Trophoblast cell (in vitro differentiated cells and primary cell): Measurements from ENCODE around the gene ALOX15B.

Source experiments
- DNase-seq, 2 donors: peaks; one replicate each; pipeline ENCODE4 v3.0.0-alpha.2; 2016
- H2AFZ ChIP-seq: 2 replicates; pipeline ENCODE4 v1.6.1; 2013; ENCODE audit warnings: low read length, moderate library complexity, mild to moderate bottlenecking; ENCODE audit not compliant: insufficient read depth, poor library complexity
- H2AK5ac ChIP-seq: 2 replicates; pipeline ENCODE4 v1.6.1; 2013; ENCODE audit warnings: mild to moderate bottlenecking, low read length
- H2BK120ac ChIP-seq: 2 replicates; pipeline ENCODE4 v1.6.1; 2013; ENCODE audit warnings: low read length, mild to moderate bottlenecking, moderate library complexity; ENCODE audit not compliant: insufficient read depth, poor library complexity
- H2BK12ac ChIP-seq: 2 replicates; pipeline ENCODE4 v1.6.1; 2013; ENCODE audit warnings: mild to moderate bottlenecking, low read length, moderate library complexity
- H2BK5ac ChIP-seq: 2 replicates; pipeline ENCODE4 v1.6.1; 2013; ENCODE audit warnings: low read length, low read depth, moderate library complexity, mild to moderate bottlenecking; ENCODE audit not compliant: poor library complexity
- H3K14ac ChIP-seq: 2 replicates; pipeline ENCODE4 v1.6.1; 2013; ENCODE audit warnings: mild to moderate bottlenecking, low read length
- H3K18ac ChIP-seq: 2 replicates; pipeline ENCODE4 v1.6.1; 2013; ENCODE audit warnings: mild to moderate bottlenecking, low read length
- H3K23ac ChIP-seq: 2 replicates; pipeline ENCODE4 v1.6.1; 2013; ENCODE audit warnings: low read length
- H3K27ac ChIP-seq: 2 replicates; pipeline ENCODE4 v1.5.1; 2013; ENCODE audit warnings: low read depth, mild to moderate bottlenecking, inconsistent platforms, low read length, moderate library complexity
- H3K27me3 ChIP-seq: 2 replicates; pipeline ENCODE4 v1.6.1; 2013; ENCODE audit warnings: inconsistent platforms, mild to moderate bottlenecking, low read length, moderate library complexity; ENCODE audit not compliant: insufficient read depth
- H3K36me3 ChIP-seq, 2 experiments: 1 replicate in 1 of 2; 2 replicates in 1 of 2; pipeline ENCODE4 v1.6.1; 2013; ENCODE audit warnings: low read length in 2 of 2, mild to moderate bottlenecking in 2 of 2, moderate library complexity in 1 of 2; ENCODE audit not compliant: insufficient read depth in 2 of 2, control insufficient read depth in 1 of 2
- H3K4ac ChIP-seq: 2 replicates; pipeline ENCODE4 v1.6.1; 2013; ENCODE audit warnings: low read depth, mild to moderate bottlenecking, low read length, moderate library complexity
- H3K4me1 ChIP-seq, 2 experiments: 1 replicate in 1 of 2; 2 replicates in 1 of 2; pipeline ENCODE4 v1.6.1; 2013; ENCODE audit warnings: low read length in 2 of 2, mild to moderate bottlenecking in 2 of 2, moderate library complexity in 1 of 2; ENCODE audit not compliant: insufficient read depth in 2 of 2, control insufficient read depth in 1 of 2
- H3K4me2 ChIP-seq: 2 replicates; pipeline ENCODE4 v1.6.1; 2013; ENCODE audit warnings: inconsistent platforms, mild to moderate bottlenecking, low read length, moderate library complexity
- H3K4me3 ChIP-seq: 2 replicates; pipeline ENCODE4 v1.5.1; 2013; ENCODE audit warnings: mild to moderate bottlenecking, low read depth, low read length, inconsistent platforms
- H3K79me1 ChIP-seq: one replicate; pipeline ENCODE4 v1.6.1; 2013; ENCODE audit warnings: low read length
- H3K79me2 ChIP-seq: 2 replicates; pipeline ENCODE4 v1.6.1; 2013; ENCODE audit warnings: low read length, mild to moderate bottlenecking; ENCODE audit not compliant: control insufficient read depth, insufficient read depth, poor library complexity
- H3K9ac ChIP-seq: 2 replicates; pipeline ENCODE4 v1.6.1; 2013; ENCODE audit warnings: mild to moderate bottlenecking, low read length
- H3K9me3 ChIP-seq: 2 replicates; pipeline ENCODE4 v1.6.1; 2013; ENCODE audit warnings: low read depth, mild to moderate bottlenecking, control low read depth, inconsistent platforms, low read length; ENCODE audit not compliant: insufficient read depth
- H4K12ac ChIP-seq: 2 replicates; pipeline ENCODE4 v1.6.1; 2013; ENCODE audit warnings: low read depth, mild to moderate bottlenecking, low read length, moderate library complexity
- H4K8ac ChIP-seq: 2 replicates; pipeline ENCODE4 v1.6.1; 2013; ENCODE audit warnings: low read depth, mild to moderate bottlenecking, low read length, moderate library complexity
- H4K91ac ChIP-seq: one replicate; pipeline ENCODE4 v1.6.1; 2013; ENCODE audit warnings: low read depth, mild to moderate bottlenecking, low read length, moderate library complexity
- WGBS: extraction: QIAGEN DNeasy Blood & Tissue Kit; methylation state at CpG from one replicate; pipeline ENCODE4 v1.1.7; 2013; ENCODE audit warnings: missing lambda C conversion rate; ENCODE audit not compliant: insufficient read length, insufficient coverage; ENCODE audit errors: extremely low coverage; 5-methylcytosine and 5-hydroxymethylcytosine counted together

ALOX15B gene

DNA sequence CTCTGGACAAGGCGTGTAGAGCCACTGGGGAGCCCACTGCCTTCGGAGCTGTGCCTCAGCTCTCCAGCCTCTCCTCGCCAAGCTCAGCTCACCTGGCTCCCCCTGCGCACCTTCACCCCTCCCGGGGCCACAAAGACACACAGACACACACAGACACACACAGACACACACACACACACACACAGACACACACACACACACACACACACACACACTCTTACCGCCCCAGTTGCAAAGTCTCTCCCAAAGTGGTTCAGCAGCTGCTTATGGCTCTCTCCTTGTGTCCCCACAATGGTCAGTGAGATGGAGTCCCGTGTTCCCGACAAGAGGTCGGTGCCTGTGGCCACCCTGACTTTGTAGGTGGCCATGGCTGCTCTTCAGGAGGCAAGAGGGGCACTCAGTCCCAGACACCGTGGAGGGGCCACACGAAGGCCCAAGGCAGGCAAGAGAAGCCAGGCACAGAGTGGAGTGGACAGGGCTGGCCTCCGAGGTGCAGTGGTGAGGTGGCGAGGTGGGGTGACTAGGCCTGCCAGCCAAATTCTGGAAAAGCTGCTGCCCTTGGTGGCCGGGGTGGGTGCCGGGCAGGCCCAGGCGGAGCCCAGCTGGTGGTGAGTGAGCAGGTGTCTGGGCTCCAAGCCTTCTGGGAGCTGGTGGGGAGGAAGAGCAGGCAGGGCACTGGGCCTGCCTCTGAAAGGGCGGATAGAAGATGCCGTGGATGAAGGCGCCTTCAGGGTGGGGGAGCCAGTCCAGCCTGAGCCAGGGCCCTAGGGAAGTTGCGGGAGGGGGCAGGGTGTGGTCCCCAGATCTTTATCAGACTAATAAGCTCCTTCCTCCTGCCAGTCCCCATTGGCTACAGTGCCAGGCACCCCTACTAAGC is 48.5 kb downstream of the ALOX15B start, which contains the start of gene ALOX12B:
Gene ALOX12B, minus strand, starts transcription at position 642 of the 877 bp plus-strand sequence. Its CDS starts 274 bp downstream, at position 368.
- Histone ChIP-seq H3K4ac (no peak within 1 kb of the TSS), H3K79me2 (no peaks in the 10 kb centered on the region), H4K8ac (no peak within 1 kb of the TSS), H2AFZ (no peak within 1 kb of the TSS), H3K4me2 (no peak within 1 kb of the TSS), H3K9me3 (peaks cover 10% of the 10 kb centered on the region), H3K14ac (no peak within 1 kb of the TSS), H3K4me3 (no peak within 1 kb of the TSS), H3K27me3 (peaks cover 2% of the 10 kb centered on the region), H2BK5ac (no peak within 1 kb of the TSS), H3K18ac (no peak within 1 kb of the TSS), H3K36me3 (no peaks in the 10 kb centered on the region), H4K12ac (no peak within 1 kb of the TSS), H2BK120ac (no peak within 1 kb of the TSS), H3K27ac (no peak within 1 kb of the TSS), H3K79me1 (no peaks in the 10 kb centered on the region), H4K91ac (no peak within 1 kb of the TSS), H3K4me1 (no peaks in the 10 kb centered on the region), H2AK5ac (no peak within 1 kb of the TSS), H3K9ac (no peak within 1 kb of the TSS), H3K23ac (no peak within 1 kb of the TSS), H2BK12ac (no peak within 1 kb of the TSS)
- DNase-seq = no peak
- WGBS = no CpG with 5 or more reads among the region's 20 CpGs

DNA sequence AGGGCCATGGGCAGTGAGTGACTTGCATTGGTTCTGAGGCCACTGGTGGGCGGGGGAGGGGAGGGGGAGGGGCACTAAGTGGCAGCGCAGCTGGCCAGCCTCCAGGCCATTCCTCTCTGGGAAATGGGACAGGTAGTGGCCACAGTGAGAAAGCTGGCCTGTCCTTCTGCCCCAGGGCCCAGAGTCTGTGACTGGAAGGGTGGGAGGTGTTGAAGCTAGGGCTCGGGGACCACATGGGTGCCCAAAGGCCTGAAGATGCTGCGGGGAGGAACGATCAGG is 49.0 kb downstream of the ALOX15B start:
- Histone ChIP-seq H3K27ac (no peak overlapping the region), H3K14ac (no peak overlapping the region), H3K4me3 (no peak overlapping the region), H4K8ac (no peak overlapping the region), H3K4ac (no peak overlapping the region), H4K91ac (no peak overlapping the region), H3K27me3 (peaks cover 2% of the 10 kb centered on the region), H3K36me3 (no peaks in the 10 kb centered on the region), H3K79me1 (no peaks in the 10 kb centered on the region), H3K4me2 (no peak overlapping the region), H2BK5ac (no peak overlapping the region), H3K9ac (no peak overlapping the region), H3K79me2 (no peaks in the 10 kb centered on the region), H4K12ac (no peak overlapping the region), H3K18ac (no peak overlapping the region), H2AK5ac (no peak overlapping the region), H3K9me3 (peaks cover 10% of the 10 kb centered on the region), H3K4me1 (no peaks in the 10 kb centered on the region), H2BK120ac (no peak overlapping the region), H3K23ac (no peak overlapping the region), H2AFZ (no peak overlapping the region), H2BK12ac (no peak overlapping the region)
- WGBS = no CpG with 5 or more reads among the region's 5 CpGs
- DNase-seq = no peak

DNA sequence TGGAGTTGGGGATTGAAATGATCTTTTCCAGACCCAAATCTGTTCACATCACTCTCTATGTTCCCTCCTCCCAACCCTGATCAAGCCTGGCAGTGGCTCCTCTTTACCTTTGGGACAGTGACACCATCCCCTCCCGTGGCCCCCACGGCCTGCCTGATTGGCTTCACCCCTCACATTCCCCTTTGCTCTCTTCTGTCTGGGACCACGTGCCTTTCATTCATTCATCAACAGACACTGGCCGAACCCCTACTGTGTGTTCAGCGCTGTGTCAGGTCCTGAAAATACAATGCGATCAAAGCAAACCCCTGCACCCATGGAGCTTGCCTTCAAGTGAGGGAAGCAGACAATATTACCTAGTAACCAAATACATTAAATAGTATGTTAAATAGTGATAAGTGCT is 50.9 kb downstream of the ALOX15B start:
- Histone ChIP-seq H3K79me2 (no peaks in the 10 kb centered on the region), H3K4me2 (no peak overlapping the region), H3K27ac (no peak overlapping the region), H2AFZ (no peak overlapping the region), H4K12ac (no peak overlapping the region), H4K8ac (no peak overlapping the region), H2BK120ac (no peak overlapping the region), H3K9ac (no peak overlapping the region), H3K36me3 (no peaks in the 10 kb centered on the region), H3K4ac (no peak overlapping the region), H2BK12ac (no peak overlapping the region), H3K27me3 (peaks cover 2% of the 10 kb centered on the region), H4K91ac (no peak overlapping the region), H3K18ac (no peak overlapping the region), H2AK5ac (no peak overlapping the region), H3K23ac (no peak overlapping the region), H3K14ac (no peak overlapping the region), H3K4me3 (no peak overlapping the region), H3K9me3 (peaks cover 7% of the 10 kb centered on the region), H3K4me1 (no peaks in the 10 kb centered on the region), H3K79me1 (no peaks in the 10 kb centered on the region), H2BK5ac (no peak overlapping the region)
- no CpG with 5 or more reads among the region's 6 CpGs for WGBS
- no peak for DNase-seq

DNA sequence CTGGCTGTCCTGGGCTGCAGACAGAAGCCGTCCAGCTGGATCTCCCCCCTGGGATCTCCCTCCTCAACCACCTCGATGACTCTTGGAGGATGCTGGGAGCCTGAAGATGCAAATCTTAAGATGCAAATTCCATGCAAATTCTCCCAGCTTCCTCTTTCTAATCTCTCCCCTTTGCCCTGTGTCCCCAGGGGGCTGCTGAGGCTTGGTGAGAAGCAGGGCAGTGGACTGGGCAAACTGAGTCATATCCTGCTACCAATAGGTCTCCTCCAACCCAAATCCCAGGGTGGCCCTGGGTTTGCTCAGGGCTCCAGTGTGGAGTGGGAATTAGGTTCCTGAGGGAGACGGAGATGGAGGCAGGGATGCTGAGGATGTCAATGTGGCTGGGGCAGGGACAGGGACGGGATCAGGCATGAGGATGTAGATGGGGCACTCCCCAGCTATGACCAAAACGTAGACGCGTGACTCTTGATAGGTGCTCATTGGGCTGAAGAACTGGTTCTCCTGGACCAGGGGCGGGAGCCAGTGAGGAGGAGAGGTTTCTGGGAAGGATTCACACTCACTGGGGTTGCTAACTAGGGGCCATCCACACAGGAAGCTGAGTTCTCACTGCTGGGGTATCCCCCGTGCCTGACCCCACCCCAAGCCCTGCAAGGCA is 52.3 kb downstream of the ALOX15B start:
- Histone ChIP-seq H4K12ac (no peak overlapping the region), H3K14ac (no peak overlapping the region), H4K91ac (no peak overlapping the region), H3K4me3 (no peak overlapping the region), H2BK5ac (no peak overlapping the region), H3K9ac (no peak overlapping the region), H3K4ac (no peak overlapping the region), H3K79me2 (no peaks in the 10 kb centered on the region), H2BK12ac (no peak overlapping the region), H2BK120ac (no peak overlapping the region), H4K8ac (no peak overlapping the region), H3K79me1 (no peaks in the 10 kb centered on the region), H3K18ac (no peak overlapping the region), H3K36me3 (no peaks in the 10 kb centered on the region), H3K27me3 (no peaks in the 10 kb centered on the region), H3K27ac (no peak overlapping the region), H3K4me1 (no peaks in the 10 kb centered on the region), H2AK5ac (no peak overlapping the region), H3K23ac (no peak overlapping the region), H3K9me3 (peaks cover 3% of the 10 kb centered on the region), H3K4me2 (no peak overlapping the region), H2AFZ (no peak overlapping the region)
- no CpG with 5 or more reads among the region's 9 CpGs for WGBS
- DNase-seq = no peak
